ENCODE results near the gene VPS72.

DNA sequence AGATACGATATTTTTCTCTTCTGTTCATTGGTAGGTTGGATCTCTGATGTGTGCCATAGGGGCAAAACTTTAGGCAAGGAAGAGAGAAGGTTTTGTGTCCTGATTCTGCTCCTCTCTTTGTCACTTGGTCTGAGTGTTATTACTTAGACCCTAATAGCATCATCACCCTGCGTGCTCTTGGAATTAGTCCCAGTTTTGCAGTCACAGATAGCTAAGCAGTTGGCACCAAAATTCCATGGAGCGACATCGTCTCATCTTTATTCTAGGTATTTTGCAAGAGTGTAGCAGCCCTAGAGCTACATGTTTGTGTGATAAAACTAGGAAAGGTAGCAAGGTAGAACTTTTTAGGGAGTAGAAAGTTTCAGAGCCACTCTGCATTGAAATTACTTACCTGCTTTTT lies 32.1 kb upstream of the VPS72 start:
- TF ChIP-seq, protein P1, sequence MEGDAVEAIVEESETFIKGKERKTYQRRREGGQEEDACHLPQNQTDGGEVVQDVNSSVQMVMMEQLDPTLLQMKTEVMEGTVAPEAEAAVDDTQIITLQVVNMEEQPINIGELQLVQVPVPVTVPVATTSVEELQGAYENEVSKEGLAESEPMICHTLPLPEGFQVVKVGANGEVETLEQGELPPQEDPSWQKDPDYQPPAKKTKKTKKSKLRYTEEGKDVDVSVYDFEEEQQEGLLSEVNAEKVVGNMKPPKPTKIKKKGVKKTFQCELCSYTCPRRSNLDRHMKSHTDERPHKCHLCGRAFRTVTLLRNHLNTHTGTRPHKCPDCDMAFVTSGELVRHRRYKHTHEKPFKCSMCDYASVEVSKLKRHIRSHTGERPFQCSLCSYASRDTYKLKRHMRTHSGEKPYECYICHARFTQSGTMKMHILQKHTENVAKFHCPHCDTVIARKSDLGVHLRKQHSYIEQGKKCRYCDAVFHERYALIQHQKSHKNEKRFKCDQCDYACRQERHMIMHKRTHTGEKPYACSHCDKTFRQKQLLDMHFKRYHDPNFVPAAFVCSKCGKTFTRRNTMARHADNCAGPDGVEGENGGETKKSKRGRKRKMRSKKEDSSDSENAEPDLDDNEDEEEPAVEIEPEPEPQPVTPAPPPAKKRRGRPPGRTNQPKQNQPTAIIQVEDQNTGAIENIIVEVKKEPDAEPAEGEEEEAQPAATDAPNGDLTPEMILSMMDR (IDR thresholded peaks at IDR 0.05): no peak
- no peak for TF ChIP-seq POLR2A (IDR thresholded peaks at IDR 0.05)

All from heart left ventricle (tissue), 13 donors.